Small intestine (tissue), 7 donors: ENCODE measurements around the gene CACNB4. TPM values are rescaled to one million over a fixed set of nuclear protein-coding genes. Genes with fewer than 3 reads are reported as not detected.

Source experiments
- DNase-seq, 2 donors: peaks; one replicate each; pipeline versions ENCODE4 v3.0.0 to v3.0.0-alpha.2; 2013
- FAIRE-seq: peaks from 2 replicates; lab custom pipeline; 2012; peaks lifted over from hg19 to GRCh38; lab: Jason Lieb, UNC
- H3K27ac ChIP-seq, 3 donors: one replicate each; pipeline ENCODE4 v1.5.1; 2013; ENCODE audit warnings: low read length in 2 of 3, mild to moderate bottlenecking in 2 of 3, control low read depth in 1 of 3, inconsistent platforms in 1 of 3, low read depth in 1 of 3, moderate library complexity in 1 of 3
- H3K27me3 ChIP-seq, 3 donors: one replicate each; pipeline ENCODE4 v1.6.1; 2013; ENCODE audit warnings: low read length in 3 of 3, inconsistent platforms in 1 of 3; ENCODE audit not compliant: control insufficient read depth in 3 of 3, insufficient read depth in 3 of 3
- H3K36me3 ChIP-seq, 3 donors: one replicate each; pipeline ENCODE4 v1.6.1; 2013; ENCODE audit warnings: low read length in 3 of 3, inconsistent platforms in 1 of 3, low read depth in 1 of 3, mild to moderate bottlenecking in 1 of 3, moderate library complexity in 1 of 3; ENCODE audit not compliant: control insufficient read depth in 3 of 3, insufficient read depth in 2 of 3
- H3K4me1 ChIP-seq, 3 donors: one replicate each; pipeline ENCODE4 v1.6.1; 2013; ENCODE audit warnings: low read length in 2 of 3, inconsistent platforms in 1 of 3, low read depth in 1 of 3, mild to moderate bottlenecking in 1 of 3, moderate library complexity in 1 of 3; ENCODE audit not compliant: control insufficient read depth in 3 of 3, insufficient read depth in 2 of 3
- H3K4me3 ChIP-seq, 3 donors: one replicate each; pipeline ENCODE4 v1.5.1; 2013; ENCODE audit warnings: low read length in 3 of 3, control low read depth in 1 of 3, inconsistent platforms in 1 of 3, low read depth in 1 of 3, mild to moderate bottlenecking in 1 of 3, moderate library complexity in 1 of 3
- H3K9me3 ChIP-seq, 2 donors: one replicate each; pipeline ENCODE4 v1.6.1; 2013; ENCODE audit warnings: low read depth in 1 of 2, low read length in 1 of 2; ENCODE audit not compliant: control insufficient read depth in 2 of 2, insufficient read depth in 1 of 2
- WGBS, 3 donors: extraction: QIAGEN DNeasy Blood & Tissue Kit; methylation state at CpG; one replicate each; pipeline ENCODE4 v1.1.7; 2013; 5-methylcytosine and 5-hydroxymethylcytosine counted together
- polyA plus RNA-seq, 4 donors: library from polyadenylated mRNA; stranded (reverse) in 3 of 4; unstranded in 1 of 4; fragments of 200-250 nt in 3 of 4; fragments of 120-200 nt in 1 of 4; gene quantifications; one replicate each; pipeline versions ENCODE4 v1.2.1 to v1.2.3, GENCODE V29; 2013
- donor health status: healthy with polysubstance abuse.
- donor health status: control.
- donor health status: control.
- donor health status: Bipolar disorder and iron deficiency.
- donor health status: healthy.

CACNB4 gene
- polyA plus RNA-seq, 4 donors, result 0.27 to 1.3 (median 0.27) TPM; not detected in 1

GRCh38 chr2:151827564-151828142 is 271.2 kb downstream of the CACNB4 start:
- H3K27me3 ChIP-seq, result no peaks in the 10 kb centered on the region
- 0 to 1% (median 0%) methylated on average over 38 of the region's 38 CpGs for WGBS, 3 donors
- peak overlapping the region; percentile 71 to 82 (median 79) for H3K27ac ChIP-seq
- no peaks in the 10 kb centered on the region for H3K9me3 ChIP-seq
- H3K4me1 ChIP-seq, result peaks cover 0 to 23% (median 4%) of the 10 kb centered on the region in 3 donors
- FAIRE-seq (no peak), DNase-seq (peak; percentile 15 to 50)
- no peaks in the 10 kb centered on the region for H3K36me3 ChIP-seq
- peak overlapping the region; percentile 79 to 93 (median 88) for H3K4me3 ChIP-seq

- FAIRE-seq (no peak), DNase-seq (peak in 1 of 2 donors; percentile 50)
- Histone ChIP-seq H3K27ac (peak overlapping the region in 1 of 3 donors; percentile 1), H3K36me3 (no peaks in the 10 kb centered on the region), H3K27me3 (no peaks in the 10 kb centered on the region), H3K4me1 (peaks cover 0 to 23% (median 4%) of the 10 kb centered on the region in 3 donors), H3K9me3 (no peaks in the 10 kb centered on the region), H3K4me3 (peak overlapping the region in 2 of 3 donors; percentile 79 to 93)
- WGBS, 3 donors, result 17 to 28% (median 27%) methylated on average over 6 of the region's 6 CpGs
Observed at GRCh38 chr2:151826737-151827157, 272.1 kb downstream of the CACNB4 start.

GRCh38 chr2:151824886-151825285 is 274.0 kb downstream of the CACNB4 start:
- FAIRE-seq, result no peak
- 69 to 76% (median 75%) methylated on average over 2 of the region's 2 CpGs for WGBS, 3 donors
- peaks cover 0 to 17% (median 4%) of the 10 kb centered on the region in 3 donors for H3K4me1 ChIP-seq

DNA sequence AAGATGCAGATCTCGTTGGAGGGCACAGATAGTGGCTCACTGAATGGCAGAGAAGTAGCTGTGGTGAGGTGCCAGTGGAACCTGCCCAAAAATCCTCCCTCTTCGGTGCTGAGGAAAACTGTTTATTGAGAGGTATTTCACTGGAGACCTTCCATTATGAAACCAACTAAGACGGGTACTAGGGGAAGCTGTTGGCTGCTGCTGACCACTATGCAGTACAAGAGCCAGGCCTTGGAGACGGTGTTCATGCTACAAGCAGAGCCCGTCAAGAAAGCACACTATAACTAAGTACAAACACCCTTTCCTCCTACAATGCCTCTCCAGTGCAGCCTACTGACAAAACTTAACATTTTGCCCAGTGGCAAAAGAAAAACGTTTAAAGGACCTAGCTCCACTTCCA is 275.2 kb downstream of the CACNB4 start:
- H3K27ac ChIP-seq, result peak overlapping the region in 1 of 3 donors; percentile 27
- peaks cover 0 to 5% (median 4%) of the 10 kb centered on the region in 3 donors for H3K4me1 ChIP-seq
- 62 to 66% (median 63%) methylated on average over 6 of the region's 6 CpGs for WGBS, 3 donors
- no peaks in the 10 kb centered on the region for H3K9me3 ChIP-seq
- H3K4me3 ChIP-seq, result no peak overlapping the region
- no peaks in the 10 kb centered on the region for H3K36me3 ChIP-seq
- FAIRE-seq (no peak), DNase-seq (no peak)
- H3K27me3 ChIP-seq, result no peaks in the 10 kb centered on the region

More at GRCh38 chr2:151824886-151825285, 274.0 kb downstream of the CACNB4 start:
- DNase-seq, result no peak
- no peak overlapping the region for H3K4me3 ChIP-seq
- H3K27ac ChIP-seq, result no peak overlapping the region
- no peaks in the 10 kb centered on the region for H3K27me3 ChIP-seq
- no peaks in the 10 kb centered on the region for H3K36me3 ChIP-seq
- no peaks in the 10 kb centered on the region for H3K9me3 ChIP-seq

DNA sequence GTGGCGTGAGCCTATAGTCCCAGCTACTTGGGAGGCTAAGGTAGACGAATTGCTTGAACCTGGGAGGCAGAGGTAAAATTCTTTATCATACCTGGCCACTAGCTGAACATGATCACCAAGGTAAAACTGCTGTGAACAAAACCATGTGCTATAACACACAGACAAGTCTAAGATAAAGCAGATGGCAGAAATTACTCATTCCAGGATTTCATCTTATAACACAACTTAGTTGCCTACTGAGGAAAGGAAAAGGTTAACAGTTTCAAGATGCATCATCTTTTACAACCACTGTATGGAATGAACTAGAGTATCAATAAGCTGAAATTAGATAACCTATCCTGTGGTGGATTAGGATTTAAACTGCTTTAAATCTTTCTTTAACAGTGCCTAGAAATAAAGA is 278.9 kb downstream of the CACNB4 start:
- peaks cover 0 to 4% (median 0%) of the 10 kb centered on the region in 3 donors for H3K36me3 ChIP-seq
- no peak for FAIRE-seq
- H3K27ac ChIP-seq, result no peak overlapping the region
- no peak for DNase-seq
- no peak overlapping the region for H3K4me3 ChIP-seq
- WGBS, 3 donors, result 89 to 92% (median 89%) methylated on average over 2 of the region's 2 CpGs
- no peaks in the 10 kb centered on the region for H3K9me3 ChIP-seq
- peaks cover 0 to under 1% (median 0%) of the 10 kb centered on the region in 3 donors for H3K4me1 ChIP-seq
- no peaks in the 10 kb centered on the region for H3K27me3 ChIP-seq

DNA sequence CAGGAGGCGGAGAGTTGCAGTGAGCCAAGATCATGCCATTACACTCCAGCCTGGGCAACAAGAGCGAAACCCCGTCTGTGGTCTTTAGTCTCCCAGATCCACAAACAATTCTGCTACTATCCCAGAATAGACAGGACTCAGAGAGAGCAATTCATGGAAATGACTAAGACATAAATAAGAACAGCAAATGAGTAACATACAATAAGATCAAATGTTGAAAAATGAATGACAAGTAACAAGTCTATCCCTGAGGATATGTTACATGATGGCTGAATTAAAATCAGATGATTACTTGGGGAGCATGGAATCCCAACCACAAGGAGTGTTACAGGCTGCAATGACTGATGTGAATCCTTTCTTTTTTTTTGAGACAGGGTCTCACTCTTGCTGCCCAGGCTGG is 280.9 kb downstream of the CACNB4 start:
- DNase-seq (no peak), FAIRE-seq (no peak)
- H3K9me3 ChIP-seq, result no peaks in the 10 kb centered on the region
- no peaks in the 10 kb centered on the region for H3K27me3 ChIP-seq
- 97 to 100% (median 98%) methylated on average over 3 of the region's 3 CpGs for WGBS, 3 donors
- no peaks in the 10 kb centered on the region for H3K4me1 ChIP-seq
- H3K36me3 ChIP-seq, result peaks cover 0 to 7% (median 1%) of the 10 kb centered on the region in 3 donors
- H3K4me3 ChIP-seq, result no peak overlapping the region
- no peak overlapping the region for H3K27ac ChIP-seq

DNA sequence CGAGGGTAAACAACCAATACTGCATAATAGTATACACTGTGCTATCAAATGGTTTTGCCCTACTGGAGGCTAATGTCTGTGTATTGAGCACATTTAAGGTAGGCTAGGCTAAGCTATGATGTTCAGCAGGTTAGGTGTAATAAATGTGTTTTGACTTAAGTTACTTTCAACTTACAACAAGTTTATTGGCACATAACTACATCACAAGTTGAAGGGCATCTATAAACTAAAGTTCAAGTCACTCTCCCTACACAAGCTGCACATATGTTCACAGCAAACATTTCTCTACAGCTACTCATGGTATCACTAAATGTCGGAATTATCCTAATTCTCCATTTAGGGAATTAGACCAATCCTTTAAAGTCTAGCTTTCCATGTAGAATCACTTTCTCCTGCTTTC is 282.0 kb downstream of the CACNB4 start:
- no peak overlapping the region for H3K27ac ChIP-seq
- no peaks in the 10 kb centered on the region for H3K9me3 ChIP-seq
- 92 to 100% (median 95%) methylated on average over 2 of the region's 2 CpGs for WGBS, 3 donors
- no peaks in the 10 kb centered on the region for H3K27me3 ChIP-seq
- FAIRE-seq (no peak), DNase-seq (peak in 1 of 2 donors; percentile 46)
- peaks cover 1 to 9% (median 2%) of the 10 kb centered on the region in 3 donors for H3K36me3 ChIP-seq
- H3K4me1 ChIP-seq, result no peaks in the 10 kb centered on the region
- H3K4me3 ChIP-seq, result no peak overlapping the region

DNA sequence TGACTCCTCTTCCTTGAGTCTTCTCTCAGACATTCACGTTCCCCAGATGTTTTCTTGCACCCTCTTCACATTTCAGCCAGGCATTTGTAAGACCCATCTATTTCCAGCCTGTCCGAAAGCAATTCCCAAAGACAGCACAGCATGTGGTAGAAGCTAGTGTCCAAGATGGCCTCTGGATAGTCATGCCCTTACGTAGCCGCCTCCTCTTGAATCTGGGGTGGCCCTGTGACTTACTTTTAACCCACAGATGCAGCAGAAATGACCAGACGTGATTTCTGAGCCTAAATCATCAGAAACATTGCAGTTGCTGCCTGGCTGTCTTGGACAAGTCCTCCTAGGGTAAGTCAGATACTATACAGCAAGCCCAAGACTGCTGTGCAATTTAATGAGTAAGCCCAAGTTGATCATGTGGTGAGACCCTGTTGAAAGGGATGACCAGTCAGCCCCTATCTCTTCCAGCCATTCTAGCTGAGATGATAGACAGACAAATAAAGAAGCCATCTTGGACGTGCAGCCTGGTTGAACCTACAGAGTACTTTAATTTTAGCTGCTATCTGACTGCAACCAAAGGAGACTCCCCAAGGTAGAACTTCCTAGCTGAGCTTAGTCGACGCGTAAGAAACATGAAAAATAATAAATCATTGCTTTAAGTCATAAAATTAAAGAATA is 282.9 kb downstream of the CACNB4 start:
- H3K27ac ChIP-seq, result no peak overlapping the region
- DNase-seq (peak in 1 of 2 donors; percentile 6), FAIRE-seq (no peak)
- H3K4me1 ChIP-seq, result no peaks in the 10 kb centered on the region
- H3K36me3 ChIP-seq, result peaks cover 2 to 12% (median 5%) of the 10 kb centered on the region in 3 donors
- no peaks in the 10 kb centered on the region for H3K27me3 ChIP-seq
- H3K9me3 ChIP-seq, result peaks cover 0 to 3% of the 10 kb centered on the region in 2 donors
- H3K4me3 ChIP-seq, result no peak overlapping the region
- 94 to 100% (median 98%) methylated on average over 9 of the region's 9 CpGs for WGBS, 3 donors
